Umbilical cord (tissue), 2 donors: ENCODE results near the gene ZNF12. TPM values are rescaled to one million over a fixed set of nuclear protein-coding genes. Genes with fewer than 3 reads are reported as not detected.

Experiments used
- DNase-seq: peaks from one replicate; pipeline ENCODE4 v3.0.0-alpha.2; 2015; ENCODE audit warnings: low spot score
- total RNA-seq: library from RNA; depleted of rRNA; stranded (reverse); fragments of >200 nt; gene quantifications from one replicate; pipeline ENCODE4 v1.2.3, GENCODE V29; 2014; ENCODE audit warnings: low replicate concordance; ENCODE audit not compliant: insufficient read depth

Gene ZNF12
- total RNA-seq, 1 donor from 2014 or later, result 35.2 TPM

- DNase-seq, result no peak
Measured at GRCh38 chr7:6647541-6647940, 59.2 kb downstream of the ZNF12 start.

DNA sequence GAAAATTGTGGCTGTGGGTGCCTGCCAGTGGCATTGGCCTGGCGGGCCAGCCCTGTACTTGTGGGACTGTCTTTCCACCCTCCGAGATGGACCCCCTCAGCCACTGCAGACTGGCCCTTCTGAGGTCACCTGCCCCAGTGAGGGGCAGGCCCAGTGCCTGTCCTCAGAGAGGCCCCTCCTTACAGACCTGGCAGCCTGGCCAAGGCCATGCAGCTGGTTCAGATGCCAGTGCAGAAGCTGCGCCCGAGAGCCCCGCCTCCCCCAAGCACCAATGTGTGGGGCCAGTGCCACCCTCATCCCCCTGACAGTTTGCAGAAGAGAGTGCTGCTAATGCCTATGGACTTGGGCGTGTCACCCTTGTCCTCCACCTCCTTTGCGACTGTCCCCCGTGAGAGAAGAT is 59.7 kb downstream of the ZNF12 start:
- no peak for DNase-seq

GRCh38 chr7:6646465-6646864 is 60.3 kb downstream of the ZNF12 start:
- DNase-seq, result no peak

DNA sequence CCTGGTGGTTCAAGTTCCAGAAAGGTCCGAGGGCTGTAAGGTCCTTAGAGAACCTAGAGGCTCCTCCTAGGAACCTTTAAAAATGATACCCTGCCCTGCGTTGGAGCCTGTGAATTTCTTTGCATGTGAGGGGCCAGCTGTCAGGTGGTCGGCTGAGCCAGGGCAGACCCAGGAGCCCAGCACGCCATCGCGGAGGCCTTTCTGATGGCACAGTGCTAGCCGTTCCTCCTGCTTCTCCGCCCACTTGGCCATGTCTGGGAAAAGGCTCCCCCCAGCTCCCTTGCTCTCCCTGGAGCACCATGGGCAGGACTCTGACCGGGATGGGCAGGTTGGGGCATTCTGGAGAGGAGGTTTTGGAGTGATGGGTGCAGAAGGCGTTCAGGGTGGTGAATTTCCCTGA is 62.0 kb downstream of the ZNF12 start:
- DNase-seq, result no peak

GRCh38 chr7:6643915-6644625 is 62.7 kb downstream of the ZNF12 start:
- no peak for DNase-seq

- DNase-seq, result no peak
Measured at GRCh38 chr7:6642861-6643640, 63.7 kb downstream of the ZNF12 start.

- no peak for DNase-seq
Measured at GRCh38 chr7:6642239-6642839, 64.4 kb downstream of the ZNF12 start.

DNA sequence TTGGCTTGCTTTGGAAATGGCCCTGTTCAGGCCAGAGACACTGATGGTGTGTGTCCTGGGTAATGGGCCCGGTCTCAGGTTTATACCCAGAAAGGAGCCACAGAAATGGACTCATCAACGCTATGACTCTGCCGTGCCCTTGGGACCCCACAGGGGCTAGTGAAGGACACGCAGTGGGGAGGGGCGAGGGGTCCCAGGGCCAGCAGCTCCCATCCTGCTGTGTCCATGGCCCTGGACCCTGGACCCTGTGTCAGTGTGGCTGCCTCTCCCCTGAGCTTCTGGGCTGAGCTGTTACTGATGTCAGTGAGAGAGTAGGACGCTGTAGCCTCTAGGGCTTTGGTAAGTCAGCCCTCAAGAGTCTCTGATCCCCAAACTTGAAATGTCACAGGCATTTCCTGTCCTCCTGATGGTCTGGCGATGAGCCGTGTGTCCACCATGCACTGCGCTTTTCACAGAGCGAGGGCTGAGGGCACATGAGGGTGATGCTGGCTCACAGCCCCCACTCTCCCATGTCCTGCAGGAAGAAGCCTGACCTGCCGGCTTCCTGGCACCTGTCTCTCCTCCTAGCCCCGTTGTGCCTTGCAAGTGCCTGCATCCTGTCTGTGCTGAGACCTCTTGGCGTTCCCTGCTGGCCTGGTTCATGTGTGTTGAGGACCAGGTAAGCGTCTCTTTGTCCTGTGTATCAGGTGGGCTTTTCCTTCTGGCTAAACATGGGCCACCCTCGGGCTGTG is 65.3 kb downstream of the ZNF12 start:
- no peak for DNase-seq

- no peak for DNase-seq
Measured at GRCh38 chr7:6640246-6640721, 66.5 kb downstream of the ZNF12 start.

- DNase-seq, result no peak
Measured at GRCh38 chr7:6639627-6640026, 67.1 kb downstream of the ZNF12 start.

GRCh38 chr7:6639032-6639431 is 67.7 kb downstream of the ZNF12 start:
- no peak for DNase-seq

Other genes with a start within 250 kb of the ZNF12 start
- 213 TPM for gene KDELR2, start 222.8 kb downstream of the ZNF12 start, total RNA-seq
- gene GRID2IP, start 155.5 kb downstream of the ZNF12 start, total RNA-seq, result 0.96 TPM
- 70.5 TPM for gene ZDHHC4, start 129.5 kb downstream of the ZNF12 start, total RNA-seq
- gene INTS15, start 116.9 kb downstream of the ZNF12 start, total RNA-seq, result 8.4 TPM
- 21.9 TPM for gene ZNF853, start 91.3 kb downstream of the ZNF12 start, total RNA-seq
- 12.8 TPM for gene ZNF316, start 69.6 kb downstream of the ZNF12 start, total RNA-seq
- not detected for gene RSPH10B2, start 47.2 kb upstream of the ZNF12 start, total RNA-seq
- gene CCZ1B, start 119.3 kb upstream of the ZNF12 start, total RNA-seq, result 75.4 TPM